ENCODE data around the gene CDKAL1. TPM values are rescaled to one million over a fixed set of nuclear protein-coding genes. Genes with fewer than 3 reads are reported as not detected.

The CDKAL1 gene
- total and polyA plus RNA-seq, 2 donors (not counting 3 experiments of a cell fraction or from before 2014, with no cell fraction given), result 6.1 to 20.5 TPM

GRCh38 chr6:20540683-20541082, 6.4 kb downstream of the CDKAL1 start:
- H3K4me2 ChIP-seq (ENCODE audit: insufficient read depth, low read length), result no peak overlapping the region
- H3K9me1 ChIP-seq (replicated peaks; ENCODE audit: control insufficient read depth, extremely low read depth, insufficient read depth, low read length), result no peaks in the 10 kb centered on the region
- CTCF ChIA-PET, result no interaction called here
- H3K9ac ChIP-seq (replicated peaks; ENCODE audit: extremely low read depth, insufficient read depth, low read length), result no peak overlapping the region
- peaks cover 47% of the 10 kb centered on the region for H3K79me2 ChIP-seq (ENCODE audit: control insufficient read depth, insufficient read depth, low read length)
- no TSS peak for BruUV-seq (replicated peaks)
- no peaks in the 10 kb centered on the region for H3K27me3 ChIP-seq (ENCODE audit: control insufficient read depth in 2 of 2, insufficient read depth in 2 of 2, low read length in 2 of 2)
- no peak overlapping the region for H3K4me3 ChIP-seq (replicated peaks in 1 of 3; ENCODE audit: insufficient read depth in 1 of 3, low read depth in 1 of 3, low read length in 3 of 3)
- H3K4me1 ChIP-seq (ENCODE audit: control insufficient read depth, extremely low read depth, insufficient read depth, low read length), result peaks cover 9% of the 10 kb centered on the region
- dilution Hi-C loops (cut with MboI; ENCODE audit: extremely low pct_ligation_motif_present, low sequenced_read_pairs), result no loop called here
- no peak overlapping the region for H2AFZ ChIP-seq (ENCODE audit: low read depth, low read length)
- FAIRE-seq, result no peak
- intact Hi-C loops (cut with micrococcal nuclease), result no loop called here
- no peak overlapping the region for H3K27ac ChIP-seq (ENCODE audit: insufficient read depth, low read depth, low read length)
- no peak for TF ChIP-seq GATA2 (IDR thresholded peaks at IDR 0.05; ENCODE audit: insufficient read depth, insufficient read length, low read depth, low read length)
- no peak for TF ChIP-seq POLR2A (IDR thresholded peaks at IDR 0.05; ENCODE audit: low read depth, low read length)
- no peak for TF ChIP-seq MYC (IDR thresholded peaks at IDR 0.05; ENCODE audit: low read depth, low read length)
- TF ChIP-seq POLR2AphosphoS5 (IDR thresholded peaks at IDR 0.05; ENCODE audit: insufficient read depth, low read depth, low read length), result no peak
- no peak for TF ChIP-seq JUN (IDR thresholded peaks at IDR 0.05; ENCODE audit: borderline replicate concordance, insufficient read depth, insufficient read length, low read depth)
- no peak for TF ChIP-seq CTCF (IDR thresholded peaks at IDR 0.05; ENCODE audit: extremely low read depth in 1 of 2, insufficient read depth in 1 of 2, low read depth in 1 of 2, low read length in 2 of 2)
- TF ChIP-seq MAX (IDR thresholded peaks at IDR 0.05; ENCODE audit: insufficient read depth, insufficient read length), result no peak
- TF ChIP-seq EZH2 (IDR thresholded peaks at IDR 0.05; ENCODE audit: borderline replicate concordance, low read depth, low read length, severe bottlenecking), result no peak
- TF ChIP-seq FOS (IDR thresholded peaks at IDR 0.05; ENCODE audit: borderline replicate concordance, insufficient read depth, low read length), result no peak
- H3K36me3 ChIP-seq (ENCODE audit: control insufficient read depth in 2 of 2, extremely low read depth in 1 of 2, insufficient read depth in 2 of 2, low read length in 2 of 2), result no peaks in the 10 kb centered on the region
- POLR2A ChIA-PET, result no interaction called here
- no peaks in the 10 kb centered on the region for H3K9me3 ChIP-seq (replicated peaks; ENCODE audit: control insufficient read depth, insufficient read depth, low read length)
- no peak for DNase-seq (ENCODE audit: low read depth, low spot score)
- no peaks in the 10 kb centered on the region for H4K20me1 ChIP-seq (replicated peaks; ENCODE audit: control insufficient read depth, extremely low read depth, insufficient read depth, low read length)
